HL-60 (cell line): ENCODE data around the gene DNAL1.

Experiments used
- DNase-seq, 2 experiments: peaks; one replicate each; pipeline ENCODE4 v3.0.0-alpha.2; 2010 to 2020; ENCODE audit warnings: low read depth in 1 of 2, low spot score in 1 of 2
- H3K27ac ChIP-seq: fragments of 250-450 bp; sonication (Bioruptor Pico); replicated peaks from 2 replicates; pipeline ENCODE4 v1.5.1; 2020; ENCODE audit warnings: mild to moderate bottlenecking, moderate library complexity
- H3K27me3 ChIP-seq: fragments of 250-450 bp; sonication (Bioruptor Pico); 2 replicates; pipeline ENCODE4 v1.5.1; 2021; ENCODE audit warnings: mild to moderate bottlenecking, moderate library complexity; ENCODE audit not compliant: insufficient read depth, poor library complexity, severe bottlenecking
- H3K4me3 ChIP-seq: replicated peaks from 2 replicates; pipeline ENCODE4 v1.5.1; 2011; ENCODE audit warnings: mild to moderate bottlenecking, control low read depth, low read length; ENCODE audit not compliant: insufficient read depth
- CTCF ChIP-seq: IDR thresholded peaks from one replicate; pipeline ENCODE4 v1.5.1; 2011; ENCODE audit warnings: low read length, control low read depth, inconsistent platforms; ENCODE audit not compliant: insufficient read depth
- GABPA ChIP-seq: IDR thresholded peaks from 2 replicates; pipeline ENCODE4 v1.6.1; 2012; ENCODE audit warnings: low read depth
- POLR2AphosphoS5 ChIP-seq: IDR thresholded peaks from 2 replicates; pipeline ENCODE4 v1.6.1; 2012; ENCODE audit warnings: low read depth
- SPI1 ChIP-seq: IDR thresholded peaks from 2 replicates; pipeline ENCODE4 v1.6.1; 2012; ENCODE audit warnings: low read depth, mild to moderate bottlenecking, borderline replicate concordance
- TF ChIP-seq, protein P1 (sequence below): IDR thresholded peaks from 2 replicates; pipeline ENCODE4 v1.6.1; 2012; ENCODE audit warnings: low read depth; ENCODE audit not compliant: insufficient replicate concordance

DNAL1 gene

DNA sequence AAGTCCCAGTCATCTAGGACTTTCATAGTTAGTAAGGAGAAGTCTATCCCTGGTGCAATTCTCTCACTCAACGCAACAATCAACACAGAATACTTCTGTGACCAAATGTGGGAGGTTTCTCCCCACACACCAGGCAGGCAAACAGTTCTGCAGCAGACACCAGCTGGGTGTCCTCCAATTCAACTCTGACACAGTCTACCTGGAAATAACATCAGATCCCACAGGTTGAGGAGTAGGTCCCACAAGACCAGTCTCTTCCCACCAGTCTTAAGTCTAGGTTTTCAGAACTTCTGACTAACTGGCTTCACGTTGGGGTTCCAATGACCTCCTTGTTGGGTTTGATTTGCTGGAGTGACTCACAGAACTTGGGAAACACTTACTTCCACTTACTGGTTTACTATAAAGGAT, 17.6 kb upstream of the DNAL1 start:
- Histone ChIP-seq H3K27ac (no peak overlapping the region), H3K4me3 (no peak overlapping the region), H3K27me3 (no peaks in the 10 kb centered on the region)
- TF ChIP-seq, protein P1, sequence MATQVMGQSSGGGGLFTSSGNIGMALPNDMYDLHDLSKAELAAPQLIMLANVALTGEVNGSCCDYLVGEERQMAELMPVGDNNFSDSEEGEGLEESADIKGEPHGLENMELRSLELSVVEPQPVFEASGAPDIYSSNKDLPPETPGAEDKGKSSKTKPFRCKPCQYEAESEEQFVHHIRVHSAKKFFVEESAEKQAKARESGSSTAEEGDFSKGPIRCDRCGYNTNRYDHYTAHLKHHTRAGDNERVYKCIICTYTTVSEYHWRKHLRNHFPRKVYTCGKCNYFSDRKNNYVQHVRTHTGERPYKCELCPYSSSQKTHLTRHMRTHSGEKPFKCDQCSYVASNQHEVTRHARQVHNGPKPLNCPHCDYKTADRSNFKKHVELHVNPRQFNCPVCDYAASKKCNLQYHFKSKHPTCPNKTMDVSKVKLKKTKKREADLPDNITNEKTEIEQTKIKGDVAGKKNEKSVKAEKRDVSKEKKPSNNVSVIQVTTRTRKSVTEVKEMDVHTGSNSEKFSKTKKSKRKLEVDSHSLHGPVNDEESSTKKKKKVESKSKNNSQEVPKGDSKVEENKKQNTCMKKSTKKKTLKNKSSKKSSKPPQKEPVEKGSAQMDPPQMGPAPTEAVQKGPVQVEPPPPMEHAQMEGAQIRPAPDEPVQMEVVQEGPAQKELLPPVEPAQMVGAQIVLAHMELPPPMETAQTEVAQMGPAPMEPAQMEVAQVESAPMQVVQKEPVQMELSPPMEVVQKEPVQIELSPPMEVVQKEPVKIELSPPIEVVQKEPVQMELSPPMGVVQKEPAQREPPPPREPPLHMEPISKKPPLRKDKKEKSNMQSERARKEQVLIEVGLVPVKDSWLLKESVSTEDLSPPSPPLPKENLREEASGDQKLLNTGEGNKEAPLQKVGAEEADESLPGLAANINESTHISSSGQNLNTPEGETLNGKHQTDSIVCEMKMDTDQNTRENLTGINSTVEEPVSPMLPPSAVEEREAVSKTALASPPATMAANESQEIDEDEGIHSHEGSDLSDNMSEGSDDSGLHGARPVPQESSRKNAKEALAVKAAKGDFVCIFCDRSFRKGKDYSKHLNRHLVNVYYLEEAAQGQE, result no peak
- no peak for TF ChIP-seq POLR2AphosphoS5
- TF ChIP-seq CTCF, result no peak
- no peak for TF ChIP-seq SPI1
- TF ChIP-seq GABPA, result no peak
- no peak for DNase-seq

- TF ChIP-seq, protein P1, result no peak
- TF ChIP-seq GABPA, result no peak
- TF ChIP-seq SPI1, result no peak
- no peak for TF ChIP-seq POLR2AphosphoS5
- TF ChIP-seq CTCF, result no peak
- H3K4me3 ChIP-seq, result no peak overlapping the region
- no peak for DNase-seq
- no peak overlapping the region for H3K27ac ChIP-seq
- H3K27me3 ChIP-seq, result no peaks in the 10 kb centered on the region
These were observed 14.6 kb upstream of the DNAL1 start for GRCh38 chr14:73630009-73630780.

DNA sequence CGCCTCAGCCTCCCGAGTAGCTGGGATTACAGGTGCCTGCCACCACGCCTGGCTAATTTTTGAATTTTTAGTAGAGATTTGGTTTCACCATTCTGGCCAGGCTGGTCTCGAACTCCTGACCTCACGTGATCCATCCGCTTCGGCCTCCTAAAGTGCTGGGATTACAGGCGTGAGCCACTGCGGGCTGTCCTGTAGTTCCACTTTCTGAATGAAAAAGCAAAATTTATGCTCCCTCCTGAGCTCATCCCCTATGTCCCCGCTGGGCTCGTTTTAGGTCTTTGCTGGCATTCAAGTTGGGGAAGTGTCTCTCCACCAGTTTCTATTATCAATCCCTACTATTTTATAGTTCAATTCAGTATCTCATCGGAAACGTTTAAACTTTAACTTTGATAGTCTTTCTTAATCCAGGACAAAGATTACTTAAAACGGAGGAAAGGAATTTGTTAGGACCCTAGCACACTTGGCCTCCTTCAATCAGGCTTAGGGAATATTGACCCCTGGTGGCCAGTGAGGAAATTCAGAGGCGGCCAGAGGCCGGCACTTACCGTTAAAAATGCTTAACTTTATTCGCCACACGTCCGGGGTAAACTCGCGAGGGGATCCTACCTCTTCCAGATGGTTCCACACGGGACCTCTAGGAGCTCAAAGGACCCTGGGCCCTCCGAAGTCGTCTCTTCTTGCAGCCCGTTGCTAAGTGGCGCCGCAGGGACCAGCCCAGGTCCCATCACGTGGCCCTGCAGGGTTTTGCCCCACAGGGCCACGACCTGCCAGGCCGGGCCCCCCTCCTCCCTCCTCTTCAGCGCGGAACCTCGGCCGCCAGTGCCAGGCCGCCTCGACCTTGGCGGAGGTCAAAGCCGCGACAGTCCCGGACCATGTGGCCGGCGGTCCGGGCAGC, 11.4 kb upstream of the DNAL1 start:
- H3K27ac ChIP-seq, result no peak overlapping the region
- TF ChIP-seq POLR2AphosphoS5, result no peak
- TF ChIP-seq CTCF, result peak; percentile 30
- TF ChIP-seq, protein P1, result no peak
- TF ChIP-seq GABPA, result no peak
- no peak overlapping the region; the same call in 1 of the 2 replicates for H3K4me3 ChIP-seq
- H3K27me3 ChIP-seq, result no peaks in the 10 kb centered on the region
- DNase-seq, result peak in 1 of 2 experiments; percentile 22
